Measurements from ENCODE around the gene MAEA. TPM values are rescaled to one million over a fixed set of nuclear protein-coding genes. Genes with fewer than 3 reads are reported as not detected.

The MAEA gene
- polyA plus RNA-seq, 1 experiment: 94.4 TPM

GRCh38 chr4:1378559-1379231 is 89.0 kb downstream of the MAEA start:
- POLR2A ChIA-PET: no interaction called here
- CTCF ChIA-PET: no interaction called here
- no peak for TF ChIP-seq CTCF (IDR thresholded peaks at IDR 0.05; ENCODE audit: insufficient read depth, low read depth, low read length)
- Histone ChIP-seq H3K27me3 (ENCODE audit: control insufficient read depth, insufficient read depth, low read length) (no peaks in the 10 kb centered on the region), H3K4me3 (ENCODE audit: low read depth, low read length) (no peak overlapping the region), H3K36me3 (ENCODE audit: control insufficient read depth, insufficient read depth, low read length) (peaks cover 6% of the 10 kb centered on the region; the same call in 1 of the 2 replicates)
- no peak for DNase-seq (ENCODE audit: low read depth)

- DNase-seq (ENCODE audit: low read depth): no peak
- peaks cover 7% of the 10 kb centered on the region; the same call in 1 of the 2 replicates for H3K36me3 ChIP-seq (ENCODE audit: control insufficient read depth, insufficient read depth, low read length)
- TF ChIP-seq CTCF (IDR thresholded peaks at IDR 0.05; ENCODE audit: insufficient read depth, low read depth, low read length): no peak
- ChIA-PET POLR2A (no interaction called here), CTCF (no interaction called here)
- H3K27me3 ChIP-seq (ENCODE audit: control insufficient read depth, insufficient read depth, low read length): no peaks in the 10 kb centered on the region
- no peak overlapping the region for H3K4me3 ChIP-seq (ENCODE audit: low read depth, low read length)
Measured at GRCh38 chr4:1379351-1379781, 89.7 kb downstream of the MAEA start.

GRCh38 chr4:1379801-1380331 is 90.2 kb downstream of the MAEA start:
- CTCF ChIA-PET: no interaction called here
- POLR2A ChIA-PET: no interaction called here
- H3K27me3 ChIP-seq (ENCODE audit: control insufficient read depth, insufficient read depth, low read length): no peaks in the 10 kb centered on the region
- H3K36me3 ChIP-seq (ENCODE audit: control insufficient read depth, insufficient read depth, low read length): peaks cover 9% of the 10 kb centered on the region; the same call in 1 of the 2 replicates
- H3K4me3 ChIP-seq (ENCODE audit: low read depth, low read length): no peak overlapping the region
- TF ChIP-seq CTCF (IDR thresholded peaks at IDR 0.05; ENCODE audit: insufficient read depth, low read depth, low read length): no peak
- DNase-seq (ENCODE audit: low read depth): no peak

GRCh38 chr4:1380368-1381151 is 90.9 kb downstream of the MAEA start:
- peaks cover 9% of the 10 kb centered on the region; the same call in 1 of the 2 replicates for H3K36me3 ChIP-seq (ENCODE audit: control insufficient read depth, insufficient read depth, low read length)
- POLR2A ChIA-PET: no interaction called here
- H3K27me3 ChIP-seq (ENCODE audit: control insufficient read depth, insufficient read depth, low read length): no peaks in the 10 kb centered on the region
- no peak overlapping the region for H3K4me3 ChIP-seq (ENCODE audit: low read depth, low read length)
- CTCF ChIA-PET: no interaction called here
- TF ChIP-seq CTCF (IDR thresholded peaks at IDR 0.05; ENCODE audit: insufficient read depth, low read depth, low read length): no peak
- no peak for DNase-seq (ENCODE audit: low read depth)

GRCh38 chr4:1381181-1381621 is 91.5 kb downstream of the MAEA start:
- H3K36me3 ChIP-seq (ENCODE audit: control insufficient read depth, insufficient read depth, low read length): peaks cover 7% of the 10 kb centered on the region; the same call in 1 of the 2 replicates
- no peak overlapping the region for H3K4me3 ChIP-seq (ENCODE audit: low read depth, low read length)
- DNase-seq (ENCODE audit: low read depth): no peak
- ChIA-PET CTCF (no interaction called here), POLR2A (no interaction called here)
- no peak for TF ChIP-seq CTCF (IDR thresholded peaks at IDR 0.05; ENCODE audit: insufficient read depth, low read depth, low read length)
- H3K27me3 ChIP-seq (ENCODE audit: control insufficient read depth, insufficient read depth, low read length): no peaks in the 10 kb centered on the region

All from BJ (cell line).